Measurements from ENCODE around the gene P2RX6. TPM values are rescaled to one million over a fixed set of nuclear protein-coding genes. Genes with fewer than 3 reads are reported as not detected.

P2RX6 gene
- total and polyA plus RNA-seq, 2 experiments from 2014 or later, result not detected

GRCh38 chr22:20978419-20978818, 36.5 kb upstream of the P2RX6 start:
- no peaks in the 10 kb centered on the region; the same call in 1 of the 2 replicates for H3K36me3 ChIP-seq (ENCODE audit: insufficient read depth)
- ATAC-seq, result no peak
- peaks cover 20% of the 10 kb centered on the region for H3K9me3 Mint-ChIP-seq
- H3K4me3 ChIP-seq, result no peak overlapping the region
- H2AFZ ChIP-seq, result no peak overlapping the region
- no peak overlapping the region for H3K4me2 ChIP-seq
- DNase-seq (ENCODE audit: low spot score), result no peak
- H3K4me1 ChIP-seq (ENCODE audit: insufficient read depth), result peaks cover 11% of the 10 kb centered on the region; the same call in 1 of the 2 replicates
- H3K27ac Mint-ChIP-seq, result no peak overlapping the region
- H3K36me3 Mint-ChIP-seq (ENCODE audit: low read depth), result peaks cover 6% of the 10 kb centered on the region; the same call in 1 of the 3 replicates
- H3K27ac ChIP-seq (ENCODE audit: low read depth), result no peak overlapping the region
- no peaks in the 10 kb centered on the region for H3F3A ChIP-seq (replicated peaks; ENCODE audit: low read depth)
- 0 out of 2 replicates have a peak, but pooled peaks cover 6% of the 10 kb centered on the region for H3K9me2 ChIP-seq (ENCODE audit: insufficient read depth)
- TF ChIP-seq NANOG (IDR thresholded peaks at IDR 0.05; ENCODE audit: borderline replicate concordance), result no peak
- TF ChIP-seq, protein P1, sequence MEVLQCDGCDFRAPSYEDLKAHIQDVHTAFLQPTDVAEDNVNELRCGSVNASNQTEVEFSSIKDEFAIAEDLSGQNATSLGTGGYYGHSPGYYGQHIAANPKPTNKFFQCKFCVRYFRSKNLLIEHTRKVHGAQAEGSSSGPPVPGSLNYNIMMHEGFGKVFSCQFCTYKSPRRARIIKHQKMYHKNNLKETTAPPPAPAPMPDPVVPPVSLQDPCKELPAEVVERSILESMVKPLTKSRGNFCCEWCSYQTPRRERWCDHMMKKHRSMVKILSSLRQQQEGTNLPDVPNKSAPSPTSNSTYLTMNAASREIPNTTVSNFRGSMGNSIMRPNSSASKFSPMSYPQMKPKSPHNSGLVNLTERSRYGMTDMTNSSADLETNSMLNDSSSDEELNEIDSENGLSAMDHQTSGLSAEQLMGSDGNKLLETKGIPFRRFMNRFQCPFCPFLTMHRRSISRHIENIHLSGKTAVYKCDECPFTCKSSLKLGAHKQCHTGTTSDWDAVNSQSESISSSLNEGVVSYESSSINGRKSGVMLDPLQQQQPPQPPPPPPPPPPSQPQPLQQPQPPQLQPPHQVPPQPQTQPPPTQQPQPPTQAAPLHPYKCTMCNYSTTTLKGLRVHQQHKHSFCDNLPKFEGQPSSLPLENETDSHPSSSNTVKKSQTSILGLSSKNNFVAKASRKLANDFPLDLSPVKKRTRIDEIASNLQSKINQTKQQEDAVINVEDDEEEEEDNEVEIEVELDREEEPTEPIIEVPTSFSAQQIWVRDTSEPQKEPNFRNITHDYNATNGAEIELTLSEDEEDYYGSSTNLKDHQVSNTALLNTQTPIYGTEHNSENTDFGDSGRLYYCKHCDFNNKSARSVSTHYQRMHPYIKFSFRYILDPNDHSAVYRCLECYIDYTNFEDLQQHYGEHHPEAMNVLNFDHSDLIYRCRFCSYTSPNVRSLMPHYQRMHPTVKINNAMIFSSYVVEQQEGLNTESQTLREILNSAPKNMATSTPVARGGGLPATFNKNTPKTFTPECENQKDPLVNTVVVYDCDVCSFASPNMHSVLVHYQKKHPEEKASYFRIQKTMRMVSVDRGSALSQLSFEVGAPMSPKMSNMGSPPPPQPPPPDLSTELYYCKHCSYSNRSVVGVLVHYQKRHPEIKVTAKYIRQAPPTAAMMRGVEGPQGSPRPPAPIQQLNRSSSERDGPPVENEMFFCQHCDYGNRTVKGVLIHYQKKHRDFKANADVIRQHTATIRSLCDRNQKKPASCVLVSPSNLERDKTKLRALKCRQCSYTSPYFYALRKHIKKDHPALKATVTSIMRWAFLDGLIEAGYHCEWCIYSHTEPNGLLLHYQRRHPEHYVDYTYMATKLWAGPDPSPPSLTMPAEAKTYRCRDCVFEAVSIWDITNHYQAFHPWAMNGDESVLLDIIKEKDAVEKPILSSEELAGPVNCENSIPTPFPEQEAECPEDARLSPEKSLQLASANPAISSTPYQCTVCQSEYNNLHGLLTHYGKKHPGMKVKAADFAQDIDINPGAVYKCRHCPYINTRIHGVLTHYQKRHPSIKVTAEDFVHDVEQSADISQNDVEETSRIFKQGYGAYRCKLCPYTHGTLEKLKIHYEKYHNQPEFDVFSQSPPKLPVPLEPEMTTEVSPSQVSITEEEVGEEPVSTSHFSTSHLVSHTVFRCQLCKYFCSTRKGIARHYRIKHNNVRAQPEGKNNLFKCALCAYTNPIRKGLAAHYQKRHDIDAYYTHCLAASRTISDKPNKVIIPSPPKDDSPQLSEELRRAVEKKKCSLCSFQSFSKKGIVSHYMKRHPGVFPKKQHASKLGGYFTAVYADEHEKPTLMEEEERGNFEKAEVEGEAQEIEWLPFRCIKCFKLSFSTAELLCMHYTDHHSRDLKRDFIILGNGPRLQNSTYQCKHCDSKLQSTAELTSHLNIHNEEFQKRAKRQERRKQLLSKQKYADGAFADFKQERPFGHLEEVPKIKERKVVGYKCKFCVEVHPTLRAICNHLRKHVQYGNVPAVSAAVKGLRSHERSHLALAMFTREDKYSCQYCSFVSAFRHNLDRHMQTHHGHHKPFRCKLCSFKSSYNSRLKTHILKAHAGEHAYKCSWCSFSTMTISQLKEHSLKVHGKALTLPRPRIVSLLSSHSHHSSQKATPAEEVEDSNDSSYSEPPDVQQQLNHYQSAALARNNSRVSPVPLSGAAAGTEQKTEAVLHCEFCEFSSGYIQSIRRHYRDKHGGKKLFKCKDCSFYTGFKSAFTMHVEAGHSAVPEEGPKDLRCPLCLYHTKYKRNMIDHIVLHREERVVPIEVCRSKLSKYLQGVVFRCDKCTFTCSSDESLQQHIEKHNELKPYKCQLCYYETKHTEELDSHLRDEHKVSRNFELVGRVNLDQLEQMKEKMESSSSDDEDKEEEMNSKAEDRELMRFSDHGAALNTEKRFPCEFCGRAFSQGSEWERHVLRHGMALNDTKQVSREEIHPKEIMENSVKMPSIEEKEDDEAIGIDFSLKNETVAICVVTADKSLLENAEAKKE (CRISPR knock-in tag; IDR thresholded peaks at IDR 0.05), result no peak
- TF ChIP-seq ZNF114 (CRISPR knock-in tag; IDR thresholded peaks at IDR 0.05), result no peak
- TF ChIP-seq, protein P2, sequence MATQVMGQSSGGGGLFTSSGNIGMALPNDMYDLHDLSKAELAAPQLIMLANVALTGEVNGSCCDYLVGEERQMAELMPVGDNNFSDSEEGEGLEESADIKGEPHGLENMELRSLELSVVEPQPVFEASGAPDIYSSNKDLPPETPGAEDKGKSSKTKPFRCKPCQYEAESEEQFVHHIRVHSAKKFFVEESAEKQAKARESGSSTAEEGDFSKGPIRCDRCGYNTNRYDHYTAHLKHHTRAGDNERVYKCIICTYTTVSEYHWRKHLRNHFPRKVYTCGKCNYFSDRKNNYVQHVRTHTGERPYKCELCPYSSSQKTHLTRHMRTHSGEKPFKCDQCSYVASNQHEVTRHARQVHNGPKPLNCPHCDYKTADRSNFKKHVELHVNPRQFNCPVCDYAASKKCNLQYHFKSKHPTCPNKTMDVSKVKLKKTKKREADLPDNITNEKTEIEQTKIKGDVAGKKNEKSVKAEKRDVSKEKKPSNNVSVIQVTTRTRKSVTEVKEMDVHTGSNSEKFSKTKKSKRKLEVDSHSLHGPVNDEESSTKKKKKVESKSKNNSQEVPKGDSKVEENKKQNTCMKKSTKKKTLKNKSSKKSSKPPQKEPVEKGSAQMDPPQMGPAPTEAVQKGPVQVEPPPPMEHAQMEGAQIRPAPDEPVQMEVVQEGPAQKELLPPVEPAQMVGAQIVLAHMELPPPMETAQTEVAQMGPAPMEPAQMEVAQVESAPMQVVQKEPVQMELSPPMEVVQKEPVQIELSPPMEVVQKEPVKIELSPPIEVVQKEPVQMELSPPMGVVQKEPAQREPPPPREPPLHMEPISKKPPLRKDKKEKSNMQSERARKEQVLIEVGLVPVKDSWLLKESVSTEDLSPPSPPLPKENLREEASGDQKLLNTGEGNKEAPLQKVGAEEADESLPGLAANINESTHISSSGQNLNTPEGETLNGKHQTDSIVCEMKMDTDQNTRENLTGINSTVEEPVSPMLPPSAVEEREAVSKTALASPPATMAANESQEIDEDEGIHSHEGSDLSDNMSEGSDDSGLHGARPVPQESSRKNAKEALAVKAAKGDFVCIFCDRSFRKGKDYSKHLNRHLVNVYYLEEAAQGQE (IDR thresholded peaks at IDR 0.05; ENCODE audit: unreplicated experiment), result no peak
- TF ChIP-seq EZH2 (IDR thresholded peaks at IDR 0.05; ENCODE audit: low read depth, unreplicated experiment), result no peak
- TF ChIP-seq, protein P3, sequence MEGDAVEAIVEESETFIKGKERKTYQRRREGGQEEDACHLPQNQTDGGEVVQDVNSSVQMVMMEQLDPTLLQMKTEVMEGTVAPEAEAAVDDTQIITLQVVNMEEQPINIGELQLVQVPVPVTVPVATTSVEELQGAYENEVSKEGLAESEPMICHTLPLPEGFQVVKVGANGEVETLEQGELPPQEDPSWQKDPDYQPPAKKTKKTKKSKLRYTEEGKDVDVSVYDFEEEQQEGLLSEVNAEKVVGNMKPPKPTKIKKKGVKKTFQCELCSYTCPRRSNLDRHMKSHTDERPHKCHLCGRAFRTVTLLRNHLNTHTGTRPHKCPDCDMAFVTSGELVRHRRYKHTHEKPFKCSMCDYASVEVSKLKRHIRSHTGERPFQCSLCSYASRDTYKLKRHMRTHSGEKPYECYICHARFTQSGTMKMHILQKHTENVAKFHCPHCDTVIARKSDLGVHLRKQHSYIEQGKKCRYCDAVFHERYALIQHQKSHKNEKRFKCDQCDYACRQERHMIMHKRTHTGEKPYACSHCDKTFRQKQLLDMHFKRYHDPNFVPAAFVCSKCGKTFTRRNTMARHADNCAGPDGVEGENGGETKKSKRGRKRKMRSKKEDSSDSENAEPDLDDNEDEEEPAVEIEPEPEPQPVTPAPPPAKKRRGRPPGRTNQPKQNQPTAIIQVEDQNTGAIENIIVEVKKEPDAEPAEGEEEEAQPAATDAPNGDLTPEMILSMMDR (conservative IDR thresholded peaks at IDR 0.05; ENCODE audit: low read depth in 2 of 2), result no peak
- no peak for TF ChIP-seq ETS1 (IDR thresholded peaks at IDR 0.05)
- TF ChIP-seq POLR2AphosphoS5 (IDR thresholded peaks at IDR 0.05; ENCODE audit: low read depth), result no peak
- no peak for TF ChIP-seq STAT1 (IDR thresholded peaks at IDR 0.05; ENCODE audit: unreplicated experiment)
- H3K27me3 Mint-ChIP-seq (ENCODE audit: insufficient read depth, low read depth, poor library complexity), result peaks cover 36% of the 10 kb centered on the region
- H3K27me3 ChIP-seq (ENCODE audit: insufficient read depth), result no peaks in the 10 kb centered on the region
- no peak overlapping the region for H3K4me3 Mint-ChIP-seq
- no peaks in the 10 kb centered on the region for H3K79me2 ChIP-seq (replicated peaks; ENCODE audit: insufficient read depth)
- H4K20me1 ChIP-seq (replicated peaks; ENCODE audit: insufficient read depth), result no peaks in the 10 kb centered on the region
- peaks cover 15% of the 10 kb centered on the region for H3K4me1 Mint-ChIP-seq
